Forelimb muscle (tissue), 1 donor: ENCODE results near the gene NAP1L4. TPM values are rescaled to one million over a fixed set of nuclear protein-coding genes. Genes with fewer than 3 reads are reported as not detected.

Experiments
- DNase-seq: peaks from one replicate; pipeline ENCODE4 v3.0.0-alpha.2; 2013; ENCODE audit warnings: low read depth
- polyA plus RNA-seq: library from polyadenylated mRNA; unstranded; fragments of 120-200 nt; gene quantifications from one replicate; pipeline ENCODE4 v1.2.1, GENCODE V29; 2013; ENCODE audit not compliant: insufficient read length

Gene NAP1L4
- polyA plus RNA-seq, 1 donor: 110 TPM

DNA sequence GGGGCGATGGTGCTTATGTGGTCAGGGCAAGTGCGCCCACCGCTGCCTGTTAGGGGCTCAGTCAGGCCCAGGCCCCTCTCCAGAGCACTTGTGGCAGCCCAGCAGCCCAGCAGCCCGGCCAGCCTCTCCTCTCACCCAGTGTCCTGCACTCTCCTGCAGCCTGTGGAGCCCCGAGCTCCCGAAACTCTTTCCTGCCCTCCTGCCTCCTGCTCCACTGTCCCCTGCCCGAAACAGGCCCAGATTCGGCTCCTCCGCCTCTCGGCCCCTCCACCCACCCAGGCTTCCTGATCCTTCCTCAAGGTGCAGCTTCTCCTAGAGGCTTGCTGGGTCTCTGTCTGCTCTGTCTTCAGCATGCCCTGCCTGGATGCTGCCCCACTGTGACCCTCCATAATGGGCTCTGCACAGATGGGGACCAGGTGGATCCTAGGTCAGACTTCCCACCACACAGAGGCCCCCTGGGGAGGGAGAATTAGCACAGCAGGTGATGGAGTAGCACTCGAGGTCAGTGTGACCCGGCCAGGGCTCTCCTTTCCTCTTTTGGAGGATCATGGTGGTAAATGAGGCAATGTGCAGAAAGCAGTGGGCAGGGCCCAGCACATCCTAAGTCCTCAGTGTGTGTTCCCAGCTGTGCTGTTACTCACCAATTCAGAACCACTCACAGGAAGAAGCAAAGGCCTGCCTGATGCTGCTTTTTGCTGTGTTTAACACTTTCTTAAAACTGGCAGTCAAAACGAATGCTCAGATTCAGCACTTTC is 18.6 kb upstream of the NAP1L4 start:
- DNase-seq: no peak

DNA sequence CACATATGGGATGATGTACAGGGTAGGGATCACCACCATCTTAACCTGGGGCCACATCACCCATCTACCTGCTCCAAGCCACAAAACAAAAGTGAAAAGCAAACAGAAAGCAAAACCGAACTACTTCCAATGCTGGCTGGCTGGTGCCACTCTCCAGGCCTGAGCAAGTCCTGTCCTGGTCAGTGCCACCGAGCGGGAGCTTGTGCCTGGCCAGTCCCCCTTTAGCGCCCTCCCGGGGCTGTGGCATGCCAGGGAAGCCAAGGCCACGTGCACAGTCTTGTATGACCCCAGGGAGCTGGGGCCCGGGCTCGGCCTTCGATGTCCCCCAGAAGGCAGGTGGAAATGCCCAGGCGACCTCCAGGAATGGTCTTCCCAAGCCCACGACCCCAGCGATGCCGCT is 17.9 kb upstream of the NAP1L4 start:
- no peak for DNase-seq

DNA sequence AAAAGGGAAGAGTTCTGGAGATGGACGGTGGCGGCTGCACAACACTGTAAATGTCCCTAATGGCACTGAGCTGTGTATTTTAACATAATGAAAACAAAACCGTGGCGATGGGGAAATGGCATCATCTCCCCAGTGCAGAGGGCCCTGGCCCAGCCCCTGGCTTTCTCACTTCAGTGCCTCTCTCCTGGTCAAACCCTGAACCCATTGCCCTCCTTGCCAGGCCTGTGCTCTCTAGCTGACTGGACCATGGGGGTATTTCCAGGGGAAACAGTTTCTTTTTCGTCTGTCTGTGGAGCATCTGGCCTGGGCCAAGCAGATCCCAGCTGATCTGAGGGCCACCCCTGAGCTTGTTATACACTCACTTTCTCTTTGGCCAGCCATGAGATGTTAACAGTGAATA is 17.4 kb upstream of the NAP1L4 start:
- DNase-seq: no peak

DNA sequence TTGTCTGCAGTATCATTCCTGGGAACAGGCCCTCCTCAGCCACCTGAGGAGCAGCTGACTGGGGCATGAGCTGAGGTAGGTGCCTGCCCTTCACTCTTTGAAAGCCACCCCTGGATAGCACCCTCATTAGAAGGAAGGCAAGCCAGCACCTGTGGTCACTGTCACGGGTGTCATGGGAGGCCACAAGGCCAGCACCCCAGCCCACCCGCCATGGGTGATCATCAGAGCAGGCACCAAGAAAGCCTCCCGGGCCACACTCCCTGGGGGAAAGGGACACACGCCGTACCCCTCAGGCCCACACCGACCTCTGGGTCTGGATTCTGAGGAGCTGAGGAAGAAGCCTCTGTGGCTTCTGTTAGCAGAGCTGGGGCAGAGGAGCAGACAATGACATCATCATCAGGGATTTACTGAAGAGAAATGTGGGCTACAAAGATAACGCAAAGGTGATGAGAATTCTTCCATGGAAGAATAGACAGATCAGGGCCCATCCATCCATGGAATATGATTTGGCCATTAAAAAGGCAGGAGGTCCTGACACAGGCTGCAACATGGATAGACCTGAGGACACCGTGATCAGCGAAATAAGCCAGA is 16.7 kb upstream of the NAP1L4 start:
- no peak for DNase-seq

DNA sequence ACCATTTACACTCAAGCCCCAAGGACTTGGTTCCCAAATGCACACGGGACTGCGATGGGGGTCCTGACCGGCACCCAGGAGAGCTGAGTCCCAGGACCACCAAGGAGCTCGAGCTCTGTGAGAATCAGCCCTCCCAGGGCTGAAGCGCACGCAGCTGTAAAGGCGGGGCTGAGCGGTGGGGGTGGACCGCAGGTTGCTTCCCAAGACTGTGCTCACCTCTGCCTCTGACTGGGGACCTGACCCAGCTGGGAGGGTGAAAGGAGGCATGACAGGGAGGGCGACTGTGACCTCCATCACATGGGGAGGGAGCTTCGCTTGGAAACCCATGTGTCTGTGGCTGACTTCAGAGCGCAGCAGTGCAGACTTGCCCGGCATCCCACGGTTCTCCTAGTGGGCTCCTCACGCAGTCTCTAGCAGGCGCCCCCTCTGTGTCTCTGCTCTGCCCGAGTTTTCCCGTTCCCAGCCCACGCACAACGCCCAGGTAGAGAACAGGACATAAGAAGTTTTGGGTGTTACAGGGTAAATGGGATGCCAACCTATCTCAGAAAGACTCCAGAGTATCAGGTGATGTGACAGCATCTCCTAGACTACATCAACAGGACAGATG is 15.4 kb upstream of the NAP1L4 start:
- no peak for DNase-seq

DNA sequence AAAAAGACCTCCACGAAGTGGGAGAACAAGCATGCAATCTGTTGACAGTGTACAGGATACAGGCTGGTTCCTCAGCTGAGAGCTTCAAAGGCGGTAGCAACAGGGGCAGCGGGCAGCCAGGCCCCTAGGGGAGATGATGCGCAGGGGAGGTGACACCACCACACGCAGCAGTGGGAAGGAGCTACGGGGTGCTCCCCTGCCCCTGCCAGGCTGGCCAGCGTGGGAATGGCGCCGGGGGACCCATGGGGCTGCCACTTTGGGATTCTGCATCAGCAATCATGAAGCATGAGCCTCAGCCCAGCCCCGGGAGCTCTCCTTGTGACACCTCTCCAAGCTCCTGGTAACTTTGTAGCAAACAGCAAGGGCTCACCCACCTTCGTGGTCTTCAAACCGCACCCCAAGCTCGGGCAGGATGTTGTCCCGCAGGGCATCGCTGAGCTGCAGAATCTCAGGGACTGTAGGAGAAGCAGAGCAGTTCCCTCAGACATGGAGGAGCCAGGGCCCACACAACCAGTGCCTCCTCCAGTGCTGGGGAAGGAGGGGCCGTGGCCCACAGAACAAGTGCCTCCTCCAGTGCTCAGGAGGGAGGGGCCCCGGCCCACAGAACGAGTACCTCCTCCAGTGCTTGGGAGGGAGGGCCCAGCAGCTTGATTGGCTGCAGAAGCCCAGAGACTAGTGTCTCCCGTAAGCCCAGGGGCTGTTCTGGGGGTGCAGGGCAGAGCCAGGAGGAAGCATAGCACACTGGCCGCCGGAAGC is 14.6 kb upstream of the NAP1L4 start:
- DNase-seq: no peak

DNA sequence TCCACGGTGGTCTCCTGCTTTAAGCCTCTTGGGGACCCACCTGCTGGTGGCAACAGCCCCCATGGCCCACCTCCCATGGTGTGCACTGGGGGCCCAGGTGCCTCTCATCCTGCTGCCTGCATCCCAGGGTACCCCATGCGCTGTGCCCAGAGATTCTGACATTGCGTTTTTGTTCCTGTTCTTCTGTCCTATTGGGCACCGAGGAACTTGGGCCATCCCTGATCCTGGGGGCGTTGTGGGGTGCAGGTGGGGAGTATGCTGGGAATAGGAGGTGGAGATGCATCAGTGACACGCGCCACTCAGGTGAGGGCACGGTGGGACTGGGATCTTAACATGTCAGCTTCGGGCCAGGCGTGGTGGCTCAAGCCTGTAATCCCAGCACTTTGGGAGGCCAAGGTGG is 12.4 kb upstream of the NAP1L4 start:
- DNase-seq: no peak

DNA sequence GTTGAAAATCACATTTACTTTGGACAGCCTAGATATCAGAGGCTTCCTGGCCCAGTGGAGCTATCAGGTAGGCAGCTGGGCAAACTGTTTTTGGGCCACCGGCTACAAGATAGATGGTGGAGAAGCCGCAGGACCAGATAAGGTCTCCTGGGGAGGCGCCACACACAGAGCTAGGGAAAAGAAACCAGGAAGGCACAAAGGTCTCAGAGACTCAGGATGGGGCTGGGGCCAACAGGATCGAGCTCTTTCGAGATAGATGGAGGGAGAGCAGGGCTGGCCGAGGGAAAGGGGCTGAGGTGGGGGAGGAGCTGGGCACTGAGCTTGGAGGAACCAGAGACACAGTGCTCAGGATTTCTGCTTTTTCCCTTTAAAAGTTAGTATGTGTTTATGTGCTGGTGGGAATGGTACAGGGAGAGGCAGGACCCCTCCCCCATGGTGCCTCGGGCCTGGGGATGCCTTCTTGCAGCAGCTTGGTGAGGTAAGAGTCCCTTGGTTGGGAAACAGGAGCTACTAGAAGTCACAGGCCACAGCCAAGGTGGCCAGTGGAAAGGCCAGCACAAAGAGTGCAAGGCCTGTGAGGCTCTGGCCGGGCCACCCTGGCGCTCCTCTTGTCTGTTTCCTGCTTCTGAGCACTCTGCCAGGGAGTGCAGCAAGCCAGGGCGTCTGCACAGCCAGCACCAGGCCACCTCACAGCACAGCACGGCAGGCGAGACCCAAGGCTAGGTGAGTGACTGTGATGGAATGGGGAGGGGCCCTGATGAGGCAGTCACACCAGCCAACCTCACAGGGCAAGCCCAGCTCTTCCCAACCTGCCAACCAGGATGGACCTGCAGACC is 11.5 kb upstream of the NAP1L4 start:
- no peak for DNase-seq

DNA sequence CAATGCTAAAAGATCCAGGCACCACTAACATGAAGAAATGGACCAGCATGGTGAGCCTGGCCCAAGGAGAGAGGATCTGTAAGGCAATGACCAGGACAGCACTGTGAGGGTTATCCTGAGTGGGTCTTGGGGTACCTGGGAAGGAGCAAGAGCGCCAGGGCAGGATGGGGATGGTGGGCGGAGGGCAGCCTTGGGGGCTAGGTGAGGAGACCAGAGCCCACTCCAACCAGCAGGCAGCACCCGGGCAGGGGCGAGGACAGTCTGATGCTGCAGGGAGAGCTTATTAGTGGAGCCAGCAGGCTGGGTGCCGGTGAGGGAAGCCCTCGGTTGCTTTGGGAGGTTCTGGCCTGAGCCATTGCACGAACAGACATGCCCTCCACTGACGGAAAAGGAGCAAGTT is 10.7 kb upstream of the NAP1L4 start:
- DNase-seq: no peak

DNA sequence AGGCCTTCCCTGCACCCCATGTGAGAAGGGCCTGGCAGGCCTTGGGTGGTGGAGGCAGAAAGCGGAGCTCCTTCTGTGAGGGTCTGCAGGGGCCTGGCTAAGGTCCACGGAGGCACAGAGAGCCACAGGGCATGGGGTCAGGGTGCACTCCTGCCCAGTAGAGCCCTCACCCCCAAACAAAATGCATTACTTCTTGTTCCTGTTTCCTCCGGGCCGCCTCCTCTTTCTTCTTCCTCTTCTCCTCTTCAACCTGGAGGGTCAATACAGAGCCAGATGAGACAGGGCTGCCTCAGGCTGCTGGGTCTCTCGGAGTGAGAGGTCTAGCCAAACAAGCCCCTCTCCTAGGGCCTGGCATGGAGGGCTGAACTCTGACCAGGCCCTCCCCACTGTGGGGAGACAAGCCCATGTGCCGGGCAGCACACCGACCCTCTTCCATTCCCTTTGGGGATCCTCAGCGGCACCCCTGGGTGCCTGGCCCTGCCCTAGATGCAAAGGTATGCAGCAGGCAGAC is 10.3 kb upstream of the NAP1L4 start:
- no peak for DNase-seq

DNA sequence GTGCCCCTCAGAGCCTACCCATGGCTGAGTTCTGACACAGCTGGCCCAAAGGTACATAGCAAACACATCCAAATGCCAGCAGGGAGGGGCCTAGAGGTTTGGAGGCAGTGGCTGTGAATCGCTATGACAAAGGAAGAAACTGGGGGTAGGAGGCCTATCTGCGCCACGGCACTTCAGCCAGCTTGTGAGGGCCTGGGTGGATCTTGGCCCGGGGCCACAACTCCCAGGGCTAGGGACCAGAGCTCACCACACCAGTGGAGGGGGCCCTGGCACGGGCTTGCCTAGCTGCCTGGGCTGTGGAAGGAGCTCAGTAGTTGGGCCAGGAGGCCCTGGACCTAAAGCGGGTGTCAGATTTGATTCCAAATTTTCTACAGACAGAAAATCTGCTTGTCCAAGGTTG is 9.4 kb upstream of the NAP1L4 start:
- no peak for DNase-seq

DNA sequence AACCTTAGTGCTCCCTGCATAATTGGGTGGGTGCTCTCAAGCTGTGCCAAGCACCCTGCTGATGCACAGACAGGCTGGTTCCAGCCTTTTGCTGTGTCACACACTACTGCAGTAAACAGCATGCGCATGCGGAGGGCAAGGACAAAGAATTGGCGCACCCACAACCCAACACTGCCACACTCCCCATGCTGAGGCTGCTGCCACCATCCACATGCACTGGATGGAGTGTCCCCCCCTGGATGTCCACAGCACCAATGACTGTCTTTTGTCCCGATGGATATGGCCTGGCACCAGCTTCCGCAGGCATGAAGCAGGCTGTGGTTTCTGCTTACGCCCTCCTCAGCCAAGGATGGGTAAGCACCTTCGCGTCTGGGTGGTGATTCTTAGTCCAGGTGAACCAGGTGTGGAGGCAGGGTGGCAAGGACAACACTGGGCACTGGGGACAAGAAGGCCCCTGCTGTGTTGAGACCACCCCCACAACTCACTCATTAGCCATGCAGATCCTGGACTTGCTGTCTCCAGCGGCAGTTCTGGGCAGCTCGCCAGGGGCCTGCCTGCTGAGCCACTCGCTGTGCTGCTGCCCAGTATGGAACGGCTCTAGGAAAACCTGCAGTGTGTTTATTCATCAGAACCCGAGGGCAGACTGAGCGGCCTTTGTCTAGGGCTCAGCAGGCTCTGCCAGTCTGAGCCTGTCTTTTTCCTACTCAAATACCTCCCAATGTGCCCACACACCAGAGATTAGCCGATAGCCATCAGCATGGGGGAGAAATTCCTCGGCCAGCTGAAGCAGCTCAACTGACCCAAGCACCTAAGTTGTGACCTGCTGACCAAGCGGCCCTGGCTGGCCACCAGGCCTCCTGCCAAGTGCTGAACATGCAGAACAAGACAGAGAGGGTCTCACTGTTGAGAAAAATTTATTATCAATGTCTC is 8.2 kb upstream of the NAP1L4 start:
- DNase-seq: no peak

DNA sequence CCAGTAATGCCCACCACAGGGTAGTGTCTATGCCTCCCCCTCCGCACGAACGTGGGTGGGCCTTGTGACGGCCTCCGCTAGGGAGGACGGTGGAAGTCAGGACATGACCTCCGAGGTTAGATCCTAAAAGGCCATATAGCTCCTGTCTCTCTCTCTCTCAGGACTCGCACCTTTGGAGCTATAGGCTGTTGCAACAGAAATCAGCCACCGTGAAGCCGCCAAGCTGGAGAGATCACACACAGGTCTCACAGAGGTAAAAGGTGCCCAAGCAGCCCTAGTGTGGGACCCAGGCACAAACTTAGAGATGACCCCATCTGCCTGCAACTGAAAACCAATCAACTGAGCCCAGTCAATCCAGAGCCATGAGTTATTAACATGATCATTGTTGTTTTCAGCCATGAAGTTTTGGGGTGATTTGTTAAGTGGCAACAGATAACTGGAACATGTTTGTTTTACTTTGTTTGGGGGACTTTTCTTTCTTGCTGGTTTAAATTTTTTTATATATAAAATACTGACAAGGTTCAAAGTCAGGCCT is 7.4 kb upstream of the NAP1L4 start:
- DNase-seq: no peak

DNA sequence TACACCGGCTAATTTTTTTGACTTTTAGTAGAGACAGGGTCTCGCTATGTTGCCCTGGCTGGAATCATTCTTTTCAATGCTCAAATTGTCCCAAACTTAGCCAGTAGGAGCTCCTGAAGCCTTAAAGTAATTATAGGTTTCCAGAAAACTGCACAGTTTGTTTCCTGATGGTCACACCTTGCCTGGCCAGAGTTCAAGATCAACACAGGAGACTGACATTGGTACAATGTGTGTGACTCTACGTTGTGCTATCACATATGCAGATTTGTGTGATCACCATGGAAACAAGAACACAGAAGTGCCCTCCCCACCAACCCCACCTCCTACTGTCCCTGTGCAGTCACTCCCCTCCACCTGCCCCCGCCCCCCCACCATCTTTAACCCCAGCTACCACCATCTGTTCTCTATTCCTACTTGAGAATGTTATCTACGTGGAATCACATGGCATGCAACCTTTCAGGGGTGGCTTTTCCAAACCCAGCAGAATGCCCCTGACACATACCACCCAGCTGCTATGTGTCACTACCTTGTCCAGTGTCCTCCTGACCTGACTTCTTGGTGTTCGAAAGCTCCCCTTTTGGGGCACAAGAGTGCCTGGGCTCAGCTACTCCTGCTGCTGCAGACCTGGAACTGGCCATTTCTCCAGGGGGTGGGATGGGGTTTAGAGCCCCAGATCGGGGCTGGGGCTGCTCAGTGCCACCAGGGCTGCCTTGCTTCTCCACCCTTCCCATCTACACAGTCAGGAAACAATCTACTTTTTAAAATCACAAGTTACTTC is 6.1 kb upstream of the NAP1L4 start:
- DNase-seq: no peak

DNA sequence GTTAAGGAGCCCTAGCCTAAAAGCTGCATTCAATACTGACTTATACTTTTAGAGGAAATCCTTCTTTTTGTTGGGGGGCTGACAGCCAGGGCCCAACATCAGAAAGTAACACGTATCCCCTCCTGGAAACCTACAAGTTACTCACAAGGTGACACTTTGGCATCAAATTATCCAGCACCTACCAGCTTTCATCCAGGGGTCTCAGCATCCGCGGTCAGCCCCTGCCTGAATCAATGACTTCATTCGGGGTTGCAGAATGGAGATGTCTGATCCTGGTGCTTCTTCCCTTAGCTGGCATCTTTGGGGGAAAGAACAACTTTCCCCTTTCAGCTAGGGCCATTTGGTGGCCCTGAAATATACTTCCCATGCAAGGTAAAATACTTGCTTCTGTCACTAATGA is 5.3 kb upstream of the NAP1L4 start:
- no peak for DNase-seq

DNA sequence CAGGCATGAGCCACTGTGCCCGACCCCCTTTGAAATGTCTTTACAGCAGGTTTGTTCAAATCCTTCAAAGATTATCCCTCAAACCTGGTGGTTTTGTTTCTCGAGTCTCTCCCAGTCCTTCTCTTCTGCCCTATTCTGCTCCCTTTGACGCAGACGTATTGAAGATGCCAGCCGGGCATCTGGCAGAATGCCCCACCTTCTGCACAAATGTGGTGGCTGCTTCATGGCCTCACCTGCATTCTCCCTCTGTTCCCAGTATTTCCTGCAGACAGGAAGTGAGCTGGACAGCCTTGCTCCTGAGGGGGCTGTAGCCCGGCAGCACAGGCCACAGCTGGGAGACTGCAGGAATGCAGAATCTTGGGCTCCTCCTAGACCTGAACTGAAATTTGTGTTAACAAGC is 4.8 kb upstream of the NAP1L4 start:
- no peak for DNase-seq

DNA sequence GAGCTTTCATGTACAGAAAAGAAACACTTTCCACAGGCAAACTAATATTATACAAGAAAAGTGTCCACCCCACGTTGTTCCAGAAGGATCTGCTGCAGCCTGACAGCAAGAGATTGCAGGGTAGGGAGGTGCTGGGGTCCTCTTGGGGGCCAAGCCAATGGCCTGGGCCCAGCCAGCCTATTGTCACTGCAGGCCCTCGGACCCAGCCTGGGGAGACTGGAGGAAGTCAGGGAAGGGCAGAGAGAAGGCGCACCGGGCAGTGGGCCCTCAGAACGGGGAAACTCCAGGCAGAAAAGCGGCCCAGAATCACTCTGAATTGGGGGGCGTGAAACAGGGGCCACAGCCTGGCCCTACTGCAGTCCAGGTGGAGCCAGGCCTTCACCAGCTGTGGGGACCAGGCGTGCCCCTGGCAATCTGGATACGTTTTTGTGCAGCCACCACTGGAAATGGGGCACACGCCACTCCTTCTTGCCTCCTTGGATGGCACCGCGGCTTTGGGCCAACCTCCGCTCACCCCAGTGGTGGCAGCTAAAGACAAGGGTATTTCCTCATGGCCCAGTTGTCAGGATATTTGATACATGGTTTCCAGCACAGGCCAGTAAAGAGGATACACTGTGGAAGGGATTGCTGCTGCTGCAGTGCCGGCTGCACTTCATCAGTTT is 3.9 kb upstream of the NAP1L4 start:
- no peak for DNase-seq

DNA sequence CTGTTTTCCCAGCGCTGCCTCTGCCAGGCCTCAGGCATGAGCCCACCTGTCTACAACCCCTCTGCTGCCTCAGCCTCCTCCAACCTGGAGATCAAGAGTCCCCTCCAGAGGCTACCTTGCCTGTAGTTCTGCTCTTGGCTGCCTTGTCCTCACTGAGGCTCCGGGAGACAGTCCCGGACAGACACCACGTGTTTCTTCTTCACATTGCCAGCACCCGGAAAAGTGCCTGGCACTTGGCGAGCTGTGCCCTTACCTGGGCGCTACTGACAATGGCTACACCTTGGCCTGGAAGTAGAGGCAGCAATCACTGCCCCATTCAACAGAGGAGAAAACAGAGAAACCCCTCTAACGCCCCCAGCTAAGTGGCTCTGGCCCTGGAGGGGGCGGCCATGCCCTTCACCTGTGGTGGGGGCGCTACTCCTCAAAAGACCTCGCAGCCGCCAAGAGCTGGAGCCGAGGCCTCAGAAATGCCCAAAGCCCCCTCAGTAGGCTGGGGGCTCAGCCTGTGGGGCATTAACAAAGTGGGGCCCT is 3.0 kb upstream of the NAP1L4 start:
- no peak for DNase-seq

DNA sequence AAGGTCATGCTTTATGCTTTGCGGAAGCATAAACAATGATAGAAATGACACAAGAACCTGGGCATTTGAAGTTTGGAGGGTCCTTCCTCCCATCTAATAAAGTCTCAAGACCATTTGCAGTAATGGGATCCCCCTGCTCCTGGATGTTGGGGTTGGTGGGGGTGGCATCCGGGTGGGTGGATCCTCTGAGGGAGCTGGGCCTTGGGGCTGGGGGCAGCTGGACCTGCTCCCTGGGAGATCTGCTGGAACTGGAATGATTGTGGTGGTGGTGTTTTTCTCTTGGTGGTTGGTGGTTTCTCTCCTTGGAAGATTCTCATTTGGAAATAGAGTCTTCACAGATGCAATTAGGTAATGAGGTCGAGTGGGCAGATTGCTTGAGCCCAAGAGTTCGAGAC is 2.2 kb upstream of the NAP1L4 start:
- no peak for DNase-seq
